PC-9 (cell line): Measurements from ENCODE around the gene MPEG1. TPM values are rescaled to one million over a fixed set of nuclear protein-coding genes. Genes with fewer than 3 reads are reported as not detected.

Experiments used
- BruUV-seq: library from RNA; stranded (reverse); fragments of 400-500 nt; replicated peaks from 2 replicates; lab custom pipeline; 2021; lab: Mats Ljungman, UMichigan
- CTCF ChIA-PET: fragments of 300-600 bp; sonication (Branson Sonifier 250); formaldehyde crosslinking; loops from one replicate; lab custom pipeline; 2022; ENCODE audit warnings: antibody characterized with exemption; lab: Charles Lee
- POLR2A ChIA-PET: fragments of 300-600 bp; sonication (Branson Sonifier 250); formaldehyde crosslinking; loops from one replicate; lab custom pipeline; 2022; ENCODE audit warnings: antibody characterized with exemption; ENCODE audit not compliant: unreplicated experiment; lab: Charles Lee
- DNase-seq, 2 experiments: peaks; one replicate each; pipeline versions ENCODE4 v3.0.0 to v3.0.0-alpha.2; 2015 to 2022; ENCODE audit warnings: mixed read lengths in 1 of 2
- H2AFZ ChIP-seq: fragments of 200-600 bp; sonication (generic); 2 replicates; pipeline ENCODE4 v1.8.1; 2017; ENCODE audit warnings: antibody characterized with exemption
- H3F3A ChIP-seq: fragments of 200-600 bp; sonication (generic); 2 replicates; pipeline ENCODE4 v1.8.1; 2017; ENCODE audit warnings: antibody characterized with exemption, mild to moderate bottlenecking, low read depth; ENCODE audit not compliant: insufficient read depth
- H3K27ac ChIP-seq: fragments of 200-600 bp; sonication (generic); 2 replicates; pipeline ENCODE4 v1.6.1; 2016; ENCODE audit warnings: mixed run types
- H3K27me3 ChIP-seq: fragments of 200-600 bp; sonication (generic); 2 replicates; pipeline ENCODE4 v1.6.1; 2016; ENCODE audit warnings: low read depth, mixed run types; ENCODE audit not compliant: insufficient read depth
- H3K36me3 ChIP-seq: fragments of 200-600 bp; sonication (generic); 2 replicates; pipeline ENCODE4 v1.6.1; 2016; ENCODE audit warnings: low read depth, mixed run types
- H3K4me1 ChIP-seq: fragments of 200-600 bp; sonication (generic); replicated peaks from 2 replicates; pipeline ENCODE4 v1.6.1; 2016; ENCODE audit warnings: mixed run types; ENCODE audit not compliant: insufficient read depth
- H3K4me2 ChIP-seq: fragments of 200-600 bp; sonication (generic); 2 replicates; pipeline ENCODE4 v1.6.1; 2017; ENCODE audit warnings: mixed run types
- H3K4me3 ChIP-seq: fragments of 200-600 bp; sonication (generic); 2 replicates; pipeline ENCODE4 v1.6.1; 2016; ENCODE audit warnings: mixed run types
- H3K79me2 ChIP-seq: fragments of 200-600 bp; sonication (generic); 2 replicates; pipeline ENCODE4 v1.6.1; 2017; ENCODE audit warnings: low read depth, mixed run types
- H3K9me2 ChIP-seq: fragments of 200-600 bp; sonication (generic); 2 replicates; pipeline ENCODE4 v1.8.1; 2017; ENCODE audit warnings: mild to moderate bottlenecking; ENCODE audit not compliant: insufficient read depth
- H3K9me3 ChIP-seq: fragments of 200-600 bp; sonication (generic); 2 replicates; pipeline ENCODE4 v1.8.1; 2016; ENCODE audit warnings: low read depth; ENCODE audit not compliant: insufficient read depth
- H4K20me1 ChIP-seq: fragments of 200-600 bp; sonication (generic); 2 replicates; pipeline ENCODE4 v1.8.1; 2017; ENCODE audit not compliant: insufficient read depth
- CTCF ChIP-seq: fragments of 200-600 bp; sonication (generic); conservative IDR thresholded peaks from 2 replicates; pipeline ENCODE4 v1.6.1; 2017; ENCODE audit warnings: mixed run types, antibody characterized with exemption, mild to moderate bottlenecking, moderate library complexity
- EZH2 ChIP-seq: fragments of 200-600 bp; sonication (generic); IDR thresholded peaks from 2 replicates; pipeline ENCODE4 v1.8.0; 2017; ENCODE audit warnings: antibody characterized with exemption, low read depth
- intact Hi-C: fragments of 100-400 bp; cut with micrococcal nuclease; formaldehyde crosslinking; loops from one replicate; pipeline ENCODE4 v1.10.0; 2022; ENCODE audit not compliant: unreplicated experiment
- total RNA-seq: library from RNA; stranded (reverse); gene quantifications from 2 replicates; pipeline ENCODE4 v1.2.3, GENCODE V29; 2021

The MPEG1 gene
- total RNA-seq, 1 experiment from 2014 or later: not detected

- no peaks in the 10 kb centered on the region for H3K79me2 ChIP-seq
- no peak for TF ChIP-seq CTCF
- no peak for TF ChIP-seq EZH2
- H3K4me2 ChIP-seq: peak overlapping the region; percentile 5
- DNase-seq: peak; percentile 56 to 95
- no peaks in the 10 kb centered on the region for H3K9me3 ChIP-seq
- H3K4me3 ChIP-seq: no peak overlapping the region
- no peaks in the 10 kb centered on the region for H3K36me3 ChIP-seq
- peaks cover 17% of the 10 kb centered on the region; the same call in 1 of the 2 replicates for H3F3A ChIP-seq
- intact Hi-C loops: no loop called here
- no peaks in the 10 kb centered on the region for H3K9me2 ChIP-seq
- ChIA-PET POLR2A (no interaction called here), CTCF (interaction anchor here (0.5 to 0.7 kb wide), 2 partner anchors 19 to 506 kb away, joined by 3 to 5 read pairs; no protein-coding TSS in a partner anchor)
- no peak overlapping the region for H2AFZ ChIP-seq
- no peaks in the 10 kb centered on the region for H3K27me3 ChIP-seq
- H3K4me1 ChIP-seq: peaks cover 20% of the 10 kb centered on the region
- H4K20me1 ChIP-seq: no peaks in the 10 kb centered on the region
- no TSS peak for BruUV-seq
- H3K27ac ChIP-seq: peak overlapping the region; percentile 33
Measured at GRCh38 chr11:59247531-59248227, 35.0 kb upstream of the MPEG1 start.

- no peaks in the 10 kb centered on the region for H3K9me3 ChIP-seq
- no peaks in the 10 kb centered on the region for H3K9me2 ChIP-seq
- H3K79me2 ChIP-seq: no peaks in the 10 kb centered on the region
- no peaks in the 10 kb centered on the region for H3K36me3 ChIP-seq
- no peak overlapping the region for H3K27ac ChIP-seq
- no peak overlapping the region for H3K4me2 ChIP-seq
- BruUV-seq: no TSS peak
- peaks cover 18% of the 10 kb centered on the region for H3K4me1 ChIP-seq
- intact Hi-C loops: no loop called here
- DNase-seq: no peak
- no peak for TF ChIP-seq EZH2
- no peak for TF ChIP-seq CTCF
- no peaks in the 10 kb centered on the region for H4K20me1 ChIP-seq
- ChIA-PET POLR2A (no interaction called here), CTCF (no interaction called here)
- no peaks in the 10 kb centered on the region for H3K27me3 ChIP-seq
- H3F3A ChIP-seq: peaks cover 17% of the 10 kb centered on the region; the same call in 1 of the 2 replicates
- H2AFZ ChIP-seq: no peak overlapping the region
- H3K4me3 ChIP-seq: no peak overlapping the region
Measured at GRCh38 chr11:59243633-59244032, 30.9 kb upstream of the MPEG1 start.

- no TSS peak for BruUV-seq
- TF ChIP-seq CTCF (no peak), EZH2 (no peak)
- CTCF ChIA-PET: no interaction called here
- Histone ChIP-seq H3K9me3 (no peaks in the 10 kb centered on the region), H3K4me2 (no peak overlapping the region), H3K27ac (no peak overlapping the region), H3K9me2 (no peaks in the 10 kb centered on the region), H3K4me1 (no peaks in the 10 kb centered on the region), H3K36me3 (no peaks in the 10 kb centered on the region), H2AFZ (no peak overlapping the region), H3F3A (no peaks in the 10 kb centered on the region), H3K27me3 (no peaks in the 10 kb centered on the region), H3K4me3 (no peak overlapping the region), H3K79me2 (no peaks in the 10 kb centered on the region), H4K20me1 (no peaks in the 10 kb centered on the region)
- POLR2A ChIA-PET: no interaction called here
- DNase-seq: peak in 1 of 2 experiments; percentile 11
- intact Hi-C loops: no loop called here
Measured at GRCh38 chr11:59240322-59240721, 27.6 kb upstream of the MPEG1 start.
